Osteoblast (primary cell): ENCODE data around the gene CPNE4. TPM values are rescaled to one million over a fixed set of nuclear protein-coding genes. Genes with fewer than 3 reads are reported as not detected.

ENCODE experiments used
- DNase-seq: peaks from one replicate; pipeline ENCODE4 v3.0.0; 2011; ENCODE audit warnings: low spot score, mixed read lengths; ENCODE audit not compliant: insufficient read length; ENCODE audit errors: missing footprints
- H2AFZ ChIP-seq: 2 replicates; pipeline ENCODE4 v1.6.0; 2011; ENCODE audit warnings: mild to moderate bottlenecking, low read length
- H3K27ac ChIP-seq: 2 replicates; pipeline ENCODE4 v1.5.1; 2011; ENCODE audit warnings: mild to moderate bottlenecking, low read depth, low read length, moderate library complexity
- H3K27me3 ChIP-seq: 2 replicates; pipeline ENCODE4 v1.6.0; 2012; ENCODE audit warnings: mild to moderate bottlenecking, control low read depth, inconsistent platforms, low read length, moderate library complexity; ENCODE audit not compliant: insufficient read depth
- H3K36me3 ChIP-seq: 2 replicates; pipeline ENCODE4 v1.5.1; 2011; ENCODE audit warnings: mild to moderate bottlenecking, low read length, control low read depth, moderate library complexity; ENCODE audit not compliant: insufficient read depth
- H3K4me1 ChIP-seq: 2 replicates; pipeline ENCODE4 v1.5.1; 2011; ENCODE audit warnings: mild to moderate bottlenecking, low read length, control low read depth, moderate library complexity; ENCODE audit not compliant: insufficient read depth
- H3K4me2 ChIP-seq: 2 replicates; pipeline ENCODE4 v1.6.0; 2011; ENCODE audit warnings: mild to moderate bottlenecking, low read length; ENCODE audit not compliant: insufficient read depth
- H3K4me3 ChIP-seq: fragments of 200-600 bp; sonication (generic); 3 replicates; pipeline ENCODE4 v1.5.1; 2012; ENCODE audit warnings: mild to moderate bottlenecking, low read length, inconsistent platforms; ENCODE audit not compliant: insufficient read depth
- H3K79me2 ChIP-seq: 2 replicates; pipeline ENCODE4 v1.6.0; 2012; ENCODE audit warnings: mild to moderate bottlenecking, low read length, control low read depth, inconsistent platforms; ENCODE audit not compliant: insufficient read depth
- H3K9me3 ChIP-seq: 2 replicates; pipeline ENCODE4 v1.5.1; 2011; ENCODE audit warnings: low read depth, low read length, control low read depth
- H4K20me1 ChIP-seq: 2 replicates; pipeline ENCODE4 v1.6.0; 2012; ENCODE audit warnings: mild to moderate bottlenecking, low read length, control low read depth; ENCODE audit not compliant: insufficient read depth
- total RNA-seq: library from RNA; depleted of rRNA; stranded (reverse); fragments of >200 nt; gene quantifications from 2 replicates; pipeline ENCODE4 v1.2.3, GENCODE V29; 2012
- TF ChIP-seq, protein P1 (sequence below): IDR thresholded peaks from 2 replicates; pipeline ENCODE4 v1.5.1; 2011; ENCODE audit warnings: mild to moderate bottlenecking, low read depth, low read length, moderate library complexity; ENCODE audit errors: extremely low read depth

Gene CPNE4
- total RNA-seq, 1 donor = not detected

DNA sequence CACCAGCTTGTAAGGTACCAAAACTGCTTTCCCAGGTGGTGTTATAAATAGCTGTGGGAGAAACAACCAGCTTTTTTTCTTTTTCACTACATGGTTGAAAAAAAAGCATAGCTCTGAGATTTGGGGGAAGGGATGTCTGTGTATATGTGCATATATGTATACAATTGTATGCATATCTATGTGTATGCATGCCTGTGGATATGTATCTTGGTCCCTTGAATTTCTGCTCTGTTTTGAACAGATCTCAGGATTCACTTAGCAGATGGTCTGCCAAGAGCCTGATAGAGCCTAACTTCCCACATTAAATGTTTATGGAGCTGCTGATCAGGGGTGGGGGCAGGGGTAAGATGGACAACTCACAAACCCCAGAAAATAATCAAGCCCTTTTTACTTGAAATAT is 39.0 kb upstream of the CPNE4 start:
- Histone ChIP-seq H2AFZ (no peak overlapping the region), H3K27ac (no peak overlapping the region), H3K4me2 (no peak overlapping the region), H3K4me3 (no peak overlapping the region), H3K79me2 (no peaks in the 10 kb centered on the region), H3K9me3 (no peaks in the 10 kb centered on the region), H3K36me3 (no peaks in the 10 kb centered on the region), H4K20me1 (no peaks in the 10 kb centered on the region), H3K4me1 (no peaks in the 10 kb centered on the region), H3K27me3 (no peaks in the 10 kb centered on the region)
- DNase-seq = no peak
- TF ChIP-seq, protein P1, sequence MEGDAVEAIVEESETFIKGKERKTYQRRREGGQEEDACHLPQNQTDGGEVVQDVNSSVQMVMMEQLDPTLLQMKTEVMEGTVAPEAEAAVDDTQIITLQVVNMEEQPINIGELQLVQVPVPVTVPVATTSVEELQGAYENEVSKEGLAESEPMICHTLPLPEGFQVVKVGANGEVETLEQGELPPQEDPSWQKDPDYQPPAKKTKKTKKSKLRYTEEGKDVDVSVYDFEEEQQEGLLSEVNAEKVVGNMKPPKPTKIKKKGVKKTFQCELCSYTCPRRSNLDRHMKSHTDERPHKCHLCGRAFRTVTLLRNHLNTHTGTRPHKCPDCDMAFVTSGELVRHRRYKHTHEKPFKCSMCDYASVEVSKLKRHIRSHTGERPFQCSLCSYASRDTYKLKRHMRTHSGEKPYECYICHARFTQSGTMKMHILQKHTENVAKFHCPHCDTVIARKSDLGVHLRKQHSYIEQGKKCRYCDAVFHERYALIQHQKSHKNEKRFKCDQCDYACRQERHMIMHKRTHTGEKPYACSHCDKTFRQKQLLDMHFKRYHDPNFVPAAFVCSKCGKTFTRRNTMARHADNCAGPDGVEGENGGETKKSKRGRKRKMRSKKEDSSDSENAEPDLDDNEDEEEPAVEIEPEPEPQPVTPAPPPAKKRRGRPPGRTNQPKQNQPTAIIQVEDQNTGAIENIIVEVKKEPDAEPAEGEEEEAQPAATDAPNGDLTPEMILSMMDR = no peak

DNA sequence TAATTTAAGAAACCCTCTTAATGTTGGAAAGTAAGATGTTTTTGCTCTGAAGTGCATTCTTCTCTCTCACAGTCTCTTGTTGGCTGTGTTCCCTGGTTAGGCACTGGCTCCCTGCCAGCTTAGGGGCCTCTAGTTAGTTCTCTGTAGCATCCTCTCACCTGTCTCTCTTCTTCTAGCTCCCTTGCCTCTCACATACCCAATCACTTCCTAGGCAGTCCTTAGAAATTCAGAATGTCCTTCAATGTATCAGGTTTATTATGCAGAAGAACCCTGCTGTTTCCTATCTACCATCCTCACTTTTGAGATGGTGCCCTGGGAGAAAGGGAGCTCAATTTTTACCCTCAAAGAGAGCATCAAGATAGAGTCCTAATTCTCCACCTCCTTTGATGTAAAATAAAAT is 36.2 kb upstream of the CPNE4 start:
- Histone ChIP-seq H3K27me3 (no peaks in the 10 kb centered on the region), H2AFZ (no peak overlapping the region), H3K79me2 (no peaks in the 10 kb centered on the region), H3K4me2 (no peak overlapping the region), H3K4me3 (no peak overlapping the region), H3K9me3 (no peaks in the 10 kb centered on the region), H3K4me1 (no peaks in the 10 kb centered on the region), H3K36me3 (no peaks in the 10 kb centered on the region), H3K27ac (no peak overlapping the region), H4K20me1 (no peaks in the 10 kb centered on the region)
- TF ChIP-seq, protein P1 = no peak
- no peak for DNase-seq

DNA sequence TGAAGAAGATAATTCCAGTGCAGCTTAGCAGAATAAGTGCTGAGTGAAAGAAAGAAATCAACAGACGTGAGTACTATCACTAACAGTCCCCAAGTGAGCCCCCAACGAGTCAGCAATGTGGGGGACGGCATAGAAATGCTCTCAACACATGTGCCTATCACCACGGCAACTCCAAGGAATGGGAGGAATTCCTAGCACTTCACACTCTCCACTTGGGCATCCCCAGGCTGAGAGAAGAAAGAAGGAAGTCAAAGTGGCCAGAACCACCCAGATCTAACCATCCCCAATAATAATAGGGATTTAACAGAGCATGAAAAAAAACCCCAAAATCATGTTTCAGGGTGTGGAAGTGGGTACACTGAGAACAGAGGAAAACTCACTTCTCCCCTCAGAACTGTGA is 29.3 kb upstream of the CPNE4 start:
- H3K4me1 ChIP-seq = no peaks in the 10 kb centered on the region
- no peaks in the 10 kb centered on the region for H3K36me3 ChIP-seq
- H3K27ac ChIP-seq = no peak overlapping the region
- no peak overlapping the region for H2AFZ ChIP-seq
- DNase-seq = no peak
- H3K27me3 ChIP-seq = no peaks in the 10 kb centered on the region
- no peak overlapping the region for H3K4me3 ChIP-seq
- TF ChIP-seq, protein P1 = no peak
- H3K4me2 ChIP-seq = no peak overlapping the region
- H4K20me1 ChIP-seq = no peaks in the 10 kb centered on the region
- no peaks in the 10 kb centered on the region for H3K79me2 ChIP-seq
- H3K9me3 ChIP-seq = no peaks in the 10 kb centered on the region

DNA sequence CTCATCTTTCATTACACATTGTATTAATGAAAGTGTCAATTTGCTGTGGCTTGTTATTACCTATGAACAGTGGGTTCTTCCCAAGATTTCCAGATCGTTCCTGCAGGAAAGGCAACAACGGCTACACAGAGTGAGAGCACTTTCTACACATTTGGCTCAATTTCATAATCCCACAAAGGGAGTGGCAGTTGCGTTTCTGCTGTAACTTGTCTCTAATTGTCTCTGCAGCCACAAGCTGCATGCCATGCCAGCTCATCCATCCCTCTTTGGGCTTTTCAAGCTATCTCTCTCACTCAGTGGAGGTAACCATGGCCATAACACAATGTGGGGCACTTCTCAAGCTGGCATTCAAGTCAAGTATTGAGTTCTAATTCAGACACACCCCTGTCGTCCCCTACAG is 27.7 kb upstream of the CPNE4 start:
- no peaks in the 10 kb centered on the region for H3K27me3 ChIP-seq
- TF ChIP-seq, protein P1 = no peak
- no peaks in the 10 kb centered on the region for H3K36me3 ChIP-seq

More for the DNA sequence above, 27.7 kb upstream of the CPNE4 start:
- H3K79me2 ChIP-seq = no peaks in the 10 kb centered on the region
- H3K4me1 ChIP-seq = no peaks in the 10 kb centered on the region
- H3K4me3 ChIP-seq = no peak overlapping the region
- H3K4me2 ChIP-seq = no peak overlapping the region
- H3K9me3 ChIP-seq = no peaks in the 10 kb centered on the region
- no peak overlapping the region for H3K27ac ChIP-seq
- H2AFZ ChIP-seq = no peak overlapping the region
- H4K20me1 ChIP-seq = no peaks in the 10 kb centered on the region
- no peak for DNase-seq
